ENCODE measurements around the gene GDAP2.
"Not testable (repeated sequence)": the region's sequence is repeated elsewhere in the genome, so short reads cannot be mapped to it uniquely, and the experiment has no call there.

Gene GDAP2, protein sequence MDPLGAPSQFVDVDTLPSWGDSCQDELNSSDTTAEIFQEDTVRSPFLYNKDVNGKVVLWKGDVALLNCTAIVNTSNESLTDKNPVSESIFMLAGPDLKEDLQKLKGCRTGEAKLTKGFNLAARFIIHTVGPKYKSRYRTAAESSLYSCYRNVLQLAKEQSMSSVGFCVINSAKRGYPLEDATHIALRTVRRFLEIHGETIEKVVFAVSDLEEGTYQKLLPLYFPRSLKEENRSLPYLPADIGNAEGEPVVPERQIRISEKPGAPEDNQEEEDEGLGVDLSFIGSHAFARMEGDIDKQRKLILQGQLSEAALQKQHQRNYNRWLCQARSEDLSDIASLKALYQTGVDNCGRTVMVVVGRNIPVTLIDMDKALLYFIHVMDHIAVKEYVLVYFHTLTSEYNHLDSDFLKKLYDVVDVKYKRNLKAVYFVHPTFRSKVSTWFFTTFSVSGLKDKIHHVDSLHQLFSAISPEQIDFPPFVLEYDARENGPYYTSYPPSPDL

GRCh38 chr1:117929343-117930172 lies at the start of gene GDAP2, which contains the start of gene WDR3:
TSS of gene GDAP2 (minus strand) at chr1:117929621. CDS start at chr1:117920357, 9,264 bp downstream.
TSS of gene WDR3 (plus strand) at chr1:117929739. CDS start at chr1:117933320, 3,581 bp downstream.
- peak; percentile 96 for DNase-seq (ENCODE audit: low spot score)

GRCh38 chr1:117976381-117976780 lies 47.0 kb upstream of the GDAP2 start:
- no peak for DNase-seq (ENCODE audit: low spot score)

- DNase-seq (ENCODE audit: low spot score): no peak
Measured at GRCh38 chr1:117971777-117972176, 42.4 kb upstream of the GDAP2 start.

GRCh38 chr1:117970252-117970651 lies 40.8 kb upstream of the GDAP2 start:
- no peak for DNase-seq (ENCODE audit: low spot score)

DNA sequence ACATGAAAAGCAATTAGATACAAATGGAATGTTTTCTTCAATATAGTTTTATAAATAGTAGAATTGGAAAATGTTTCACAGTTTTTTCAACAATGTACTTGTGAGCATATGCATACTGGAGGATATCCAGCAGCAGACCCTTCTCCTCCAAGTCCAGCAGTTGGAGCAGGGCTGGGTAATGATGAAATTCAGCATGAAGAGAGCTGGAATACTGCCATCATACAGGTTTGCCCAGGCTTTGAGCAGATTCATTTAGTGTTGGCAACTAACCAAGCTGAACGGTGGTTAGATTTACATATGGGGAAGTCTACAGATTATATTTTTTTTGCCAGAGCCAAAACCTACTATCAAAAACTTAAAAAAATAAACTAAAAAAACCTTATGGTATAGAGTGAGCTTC lies 38.5 kb upstream of the GDAP2 start:
- DNase-seq (ENCODE audit: low spot score): no peak

DNA sequence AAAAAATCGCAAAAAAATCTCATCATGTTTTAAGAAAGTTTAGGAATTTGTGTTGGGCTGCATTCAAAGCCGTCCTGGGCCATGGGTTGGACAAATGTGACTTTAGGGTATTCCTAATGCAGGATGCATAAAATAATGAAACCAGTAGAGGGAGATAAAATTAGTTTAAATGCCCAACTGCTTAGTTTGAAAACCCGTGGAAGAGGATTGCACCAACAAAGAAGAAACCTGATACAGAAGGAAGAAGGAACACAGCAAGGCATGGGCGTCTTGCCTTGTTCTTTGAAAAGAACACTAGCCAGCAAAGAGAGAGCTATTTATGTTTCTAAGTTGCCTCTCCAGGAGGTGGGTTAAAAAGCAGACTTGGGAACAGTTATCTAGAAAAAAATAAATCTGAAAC lies 38.1 kb upstream of the GDAP2 start:
- no peak for DNase-seq (ENCODE audit: low spot score)

GRCh38 chr1:117964290-117965038 lies 35.0 kb upstream of the GDAP2 start:
- DNase-seq (ENCODE audit: low spot score): no peak

DNA sequence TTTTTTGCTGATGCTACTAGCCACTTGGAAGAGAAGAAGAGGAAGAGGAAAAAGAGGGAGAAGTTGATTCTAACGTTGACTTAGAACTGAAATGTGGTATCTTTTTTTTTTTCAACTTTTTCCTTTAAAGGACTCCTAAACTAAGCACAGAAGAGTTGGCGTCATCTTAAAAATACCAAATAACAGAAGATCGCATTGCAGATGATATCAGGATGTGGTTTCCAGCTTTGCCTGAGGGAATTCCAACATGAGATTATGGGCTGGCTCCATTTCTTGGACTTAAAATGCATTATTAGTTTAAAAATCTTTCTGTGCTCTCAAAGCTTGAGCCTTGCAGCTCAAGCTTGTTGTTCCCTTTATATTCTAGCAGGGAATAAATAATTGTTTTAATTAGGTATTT lies 29.9 kb upstream of the GDAP2 start:
- DNase-seq (ENCODE audit: low spot score): no peak

DNA sequence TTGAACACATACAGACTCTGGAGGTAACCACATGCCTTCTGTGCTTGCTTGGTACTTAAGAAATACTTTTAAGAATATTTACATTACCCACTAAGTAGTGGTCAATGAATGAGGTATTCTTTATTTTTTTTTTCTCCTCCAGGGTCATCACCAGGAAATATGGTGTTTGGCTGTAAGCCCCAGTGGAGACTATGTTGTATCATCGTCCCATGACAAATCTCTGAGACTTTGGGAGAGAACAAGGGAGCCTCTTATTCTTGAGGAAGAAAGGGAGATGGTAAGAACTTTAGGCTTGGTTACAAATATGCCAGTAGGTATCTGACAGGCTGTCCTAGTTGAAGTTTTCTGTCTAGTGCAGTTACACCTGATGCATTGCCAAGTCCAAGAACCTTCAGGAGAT lies 23.0 kb upstream of the GDAP2 start:
- DNase-seq (ENCODE audit: low spot score): no peak

DNA sequence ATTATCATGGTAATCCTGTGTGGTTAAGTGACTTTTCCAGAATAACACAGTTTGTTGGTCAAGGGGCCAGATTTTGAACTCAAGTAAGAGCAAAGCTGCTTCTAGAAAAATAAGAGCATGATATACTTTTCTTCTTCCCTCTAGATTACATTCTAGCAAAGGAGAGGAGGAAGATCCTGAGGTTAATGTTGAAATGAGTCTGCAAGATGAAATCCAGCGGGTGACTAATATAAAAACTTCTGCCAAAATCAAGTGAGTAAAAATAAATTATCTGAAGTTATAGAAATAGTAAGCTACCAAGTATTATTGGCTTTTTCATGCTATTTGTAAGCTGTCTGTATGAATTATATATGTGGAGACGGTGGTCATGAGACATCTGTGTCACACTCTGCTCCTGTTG lies 12.9 kb upstream of the GDAP2 start:
- no peak for DNase-seq (ENCODE audit: low spot score)

DNA sequence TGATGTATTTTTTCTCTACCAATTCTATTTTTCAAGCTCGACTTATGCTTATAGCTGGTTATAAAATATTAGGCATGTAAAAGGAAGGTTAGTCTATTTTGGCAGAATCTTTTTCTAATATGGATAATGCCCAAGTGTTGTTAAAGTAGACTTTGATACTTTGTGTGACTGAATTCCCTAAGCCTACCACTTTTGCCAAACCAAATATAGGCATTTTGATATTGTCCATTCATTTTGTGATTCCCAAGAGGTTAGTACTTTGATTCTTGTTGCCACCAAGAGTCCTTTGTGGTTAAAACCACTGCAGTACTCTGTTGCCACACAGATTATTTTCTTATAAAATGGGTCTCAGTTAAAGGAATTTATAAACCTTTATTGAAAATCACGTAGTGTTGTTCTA lies 4.3 kb upstream of the GDAP2 start:
- no peak for DNase-seq (ENCODE audit: low spot score)

GRCh38 chr1:117932576-117932975 lies 3.2 kb upstream of the GDAP2 start:
- no peak for DNase-seq (ENCODE audit: low spot score)

DNA sequence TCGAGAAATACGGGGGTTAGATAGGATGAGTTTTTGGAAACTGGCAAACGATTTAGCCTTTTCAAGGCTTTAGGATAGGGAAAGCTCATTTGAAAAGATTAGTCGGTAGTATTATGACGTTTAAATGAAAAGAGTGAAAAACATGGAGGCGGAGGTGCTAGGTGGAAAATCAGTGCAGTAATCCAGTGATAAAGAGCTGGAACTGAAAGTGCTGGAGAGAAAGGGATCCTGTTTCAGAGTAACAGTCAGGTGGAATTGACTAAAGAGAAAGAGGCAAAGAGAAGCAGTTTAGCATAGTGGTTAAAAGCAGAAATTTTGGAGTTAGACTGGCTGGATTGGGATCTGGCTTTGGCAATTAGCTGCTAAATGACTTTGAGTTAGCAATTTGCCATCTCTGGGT lies 1.1 kb upstream of the GDAP2 start:
- DNase-seq (ENCODE audit: low spot score): no peak

- no peak for DNase-seq (ENCODE audit: low spot score)
Measured at GRCh38 chr1:117930173-117930447, 689 bp upstream of the GDAP2 start.

DNA sequence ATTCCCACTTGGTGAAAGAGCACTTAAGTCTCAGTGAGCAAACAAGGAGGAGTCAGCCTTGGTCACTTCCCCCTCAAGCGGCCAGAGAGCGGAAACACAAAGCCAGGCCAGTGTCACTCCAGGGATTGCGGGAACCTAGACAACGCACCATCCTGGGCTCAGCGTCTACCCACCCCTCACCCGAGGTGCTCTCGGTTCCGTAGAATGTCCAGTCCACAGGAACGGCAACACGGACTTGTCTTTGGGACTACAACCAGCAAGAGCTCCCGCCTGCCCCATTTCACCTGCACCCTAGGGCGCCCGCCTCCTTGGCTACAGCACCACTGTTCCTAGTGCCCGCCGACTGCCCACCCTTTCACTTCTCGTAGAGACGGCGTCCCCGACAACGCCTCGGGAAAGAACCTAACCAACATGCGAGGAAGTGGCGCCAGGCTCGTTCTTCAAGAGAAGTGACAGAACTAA lies 509 bp downstream of the GDAP2 start:
- DNase-seq (ENCODE audit: low spot score): peak; percentile 17

DNA sequence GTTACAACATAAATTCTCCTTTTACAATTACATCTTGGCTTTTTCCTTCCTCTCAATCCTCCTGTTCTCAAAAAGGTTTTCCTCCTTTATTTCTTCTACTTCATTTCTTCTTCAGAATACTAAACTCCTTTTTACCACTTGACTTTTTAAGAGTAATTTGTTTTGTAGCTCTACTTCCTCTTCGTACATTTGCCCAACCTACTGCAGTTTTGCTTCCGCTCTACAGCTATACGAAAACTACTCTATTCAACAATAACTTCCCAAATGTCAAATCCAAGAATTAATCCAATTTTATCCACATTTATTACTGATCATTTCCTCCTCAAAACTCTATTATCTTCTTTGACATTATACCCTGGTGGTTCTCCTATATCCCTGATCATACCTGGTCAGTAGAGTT lies 3.4 kb downstream of the GDAP2 start:
- DNase-seq (ENCODE audit: low spot score): no peak

GRCh38 chr1:117922717-117923116 lies 6.7 kb downstream of the GDAP2 start:
- DNase-seq (ENCODE audit: low spot score): not testable (repeated sequence)

- DNase-seq (ENCODE audit: low spot score): no peak
Measured at GRCh38 chr1:117921991-117922390, 7.4 kb downstream of the GDAP2 start.

DNA sequence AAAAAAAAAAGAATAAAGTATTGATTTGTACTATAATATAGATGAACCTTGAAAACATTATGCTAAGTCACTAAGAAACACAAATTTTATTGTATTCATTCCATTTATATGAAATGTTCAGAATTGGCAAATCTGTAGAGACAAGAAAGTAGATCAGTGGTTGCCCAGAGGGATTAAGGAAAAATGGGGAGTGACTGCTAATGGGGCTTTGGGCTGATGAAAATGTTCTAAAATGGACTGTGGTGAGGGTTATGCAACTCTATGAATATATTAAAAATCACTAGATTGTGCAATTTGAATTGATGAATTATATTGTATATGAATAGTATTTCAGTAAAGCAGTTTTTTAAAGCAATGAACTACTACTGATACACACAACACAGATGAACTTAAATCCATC lies 10.0 kb downstream of the GDAP2 start:
- no peak for DNase-seq (ENCODE audit: low spot score)

- no peak for DNase-seq (ENCODE audit: low spot score)
Measured at GRCh38 chr1:117911051-117911450, 18.4 kb downstream of the GDAP2 start.

DNA sequence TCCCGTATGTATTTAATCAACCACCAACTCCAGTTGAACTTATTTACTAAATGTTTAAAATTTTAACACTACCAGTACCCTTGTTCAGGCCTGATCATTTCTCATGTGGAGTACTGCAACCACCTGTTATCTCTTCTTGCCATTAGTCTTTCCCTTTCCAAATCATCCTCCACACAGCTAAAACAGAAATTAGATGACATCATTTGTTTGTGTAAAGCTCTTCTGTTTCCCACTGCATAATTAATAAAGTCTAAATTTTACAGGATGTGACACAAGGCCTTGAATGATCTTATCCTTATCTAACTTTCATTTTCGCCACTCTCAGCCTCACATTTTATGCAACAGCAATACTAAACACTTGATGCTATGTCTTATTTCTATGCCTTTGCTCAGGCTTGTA lies 24.4 kb downstream of the GDAP2 start:
- DNase-seq (ENCODE audit: low spot score): no peak

- DNase-seq (ENCODE audit: low spot score): no peak
Measured at GRCh38 chr1:117904485-117904884, 24.9 kb downstream of the GDAP2 start.
